HUES6 (cell line): ENCODE measurements around the gene ATP11A.

Experiments
- H3K27ac ChIP-seq: 2 replicates; pipeline ENCODE4 v1.7.0; 2013; ENCODE audit warnings: low read depth, mild to moderate bottlenecking, low read length, inconsistent platforms
- H3K27me3 ChIP-seq: 2 replicates; pipeline ENCODE4 v1.6.1; 2013; ENCODE audit warnings: low read length; ENCODE audit not compliant: control insufficient read depth, insufficient read depth
- H3K36me3 ChIP-seq: 2 replicates; pipeline ENCODE4 v1.6.1; 2013; ENCODE audit warnings: low read length; ENCODE audit not compliant: control insufficient read depth, insufficient read depth
- H3K4me1 ChIP-seq: 2 replicates; pipeline ENCODE4 v1.6.1; 2013; ENCODE audit warnings: low read length; ENCODE audit not compliant: control insufficient read depth, insufficient read depth
- H3K4me3 ChIP-seq: 2 replicates; pipeline ENCODE4 v1.5.1; 2013; ENCODE audit warnings: low read depth, low read length
- H3K9ac ChIP-seq: one replicate; pipeline ENCODE4 v1.6.1; 2013; ENCODE audit warnings: mild to moderate bottlenecking, low read length
- H3K9me3 ChIP-seq: 2 replicates; pipeline ENCODE4 v1.6.1; 2013; ENCODE audit warnings: low read depth, low read length; ENCODE audit not compliant: control insufficient read depth, insufficient read depth

Gene ATP11A

DNA sequence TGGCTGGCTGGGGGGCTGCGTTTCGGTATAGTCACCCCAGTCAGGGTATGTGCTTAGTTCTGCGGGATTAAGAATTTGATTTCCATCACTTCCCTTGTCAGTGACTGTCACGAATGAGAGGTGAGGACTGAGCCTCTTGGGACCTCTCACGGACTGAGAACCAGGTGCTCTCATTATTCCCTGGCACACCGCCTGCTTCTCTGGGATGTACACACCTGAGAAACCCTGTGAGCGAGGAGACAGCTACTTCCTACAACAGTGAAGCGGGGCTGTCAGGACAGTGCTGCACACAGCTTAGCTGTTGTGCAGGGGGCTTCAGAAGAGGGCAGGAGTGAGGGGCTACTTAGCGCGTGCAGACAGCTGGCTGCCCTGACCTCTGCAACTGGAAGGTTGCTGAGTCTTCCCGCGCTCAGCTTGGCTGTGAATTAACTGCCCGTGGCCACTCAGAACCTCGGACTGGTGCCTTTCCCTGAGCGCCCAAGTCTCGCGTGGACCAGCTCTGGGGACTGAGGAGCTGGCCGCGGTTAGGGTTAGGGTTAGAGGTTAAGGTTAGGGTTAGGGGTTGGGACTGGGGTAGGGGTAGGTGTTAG lies 213.9 kb downstream of the ATP11A start:
- H3K27me3 ChIP-seq, result peaks cover 9% of the 10 kb centered on the region; the same call in 1 of the 2 replicates
- H3K27ac ChIP-seq, result no peak overlapping the region
- H3K4me3 ChIP-seq, result no peak overlapping the region
- H3K9me3 ChIP-seq, result peaks cover 25% of the 10 kb centered on the region
- peaks cover 39% of the 10 kb centered on the region for H3K4me1 ChIP-seq
- H3K36me3 ChIP-seq, result peaks cover 30% of the 10 kb centered on the region
- H3K9ac ChIP-seq, result no peak overlapping the region

GRCh38 chr13:112904436-112904960 lies 214.7 kb downstream of the ATP11A start:
- H3K27me3 ChIP-seq, result peaks cover 9% of the 10 kb centered on the region; the same call in 1 of the 2 replicates
- H3K4me1 ChIP-seq, result peaks cover 39% of the 10 kb centered on the region
- peaks cover 30% of the 10 kb centered on the region for H3K36me3 ChIP-seq
- peaks cover 25% of the 10 kb centered on the region for H3K9me3 ChIP-seq
- H3K4me3 ChIP-seq, result no peak overlapping the region
- no peak overlapping the region for H3K9ac ChIP-seq
- H3K27ac ChIP-seq, result no peak overlapping the region

GRCh38 chr13:112905086-112905485 lies 215.2 kb downstream of the ATP11A start:
- Histone ChIP-seq H3K4me3 (no peak overlapping the region), H3K36me3 (peaks cover 30% of the 10 kb centered on the region), H3K9ac (no peak overlapping the region), H3K4me1 (peaks cover 39% of the 10 kb centered on the region), H3K9me3 (peaks cover 25% of the 10 kb centered on the region), H3K27ac (no peak overlapping the region), H3K27me3 (peaks cover 9% of the 10 kb centered on the region; the same call in 1 of the 2 replicates)

- Histone ChIP-seq H3K9me3 (peaks cover 25% of the 10 kb centered on the region), H3K27me3 (peaks cover 9% of the 10 kb centered on the region; the same call in 1 of the 2 replicates), H3K36me3 (peaks cover 30% of the 10 kb centered on the region), H3K27ac (0 out of 2 replicates have a peak overlapping the region, but pooled peaks have one; percentile 15), H3K4me3 (no peak overlapping the region), H3K4me1 (peaks cover 40% of the 10 kb centered on the region), H3K9ac (peak overlapping the region; percentile 2)
Measured at GRCh38 chr13:112905619-112905989, 215.8 kb downstream of the ATP11A start.

GRCh38 chr13:112905990-112906641 lies 216.3 kb downstream of the ATP11A start:
- Histone ChIP-seq H3K4me1 (peaks cover 40% of the 10 kb centered on the region), H3K9ac (peak overlapping the region; percentile 2), H3K4me3 (no peak overlapping the region), H3K27ac (0 out of 2 replicates have a peak overlapping the region, but pooled peaks have one; percentile 15), H3K27me3 (peaks cover 9% of the 10 kb centered on the region; the same call in 1 of the 2 replicates), H3K36me3 (peaks cover 30% of the 10 kb centered on the region), H3K9me3 (peaks cover 25% of the 10 kb centered on the region)

GRCh38 chr13:112907286-112907685 lies 217.4 kb downstream of the ATP11A start:
- H3K4me1 ChIP-seq, result peaks cover 31% of the 10 kb centered on the region
- peaks cover 29% of the 10 kb centered on the region for H3K36me3 ChIP-seq
- peaks cover 9% of the 10 kb centered on the region; the same call in 1 of the 2 replicates for H3K27me3 ChIP-seq
- peaks cover 25% of the 10 kb centered on the region for H3K9me3 ChIP-seq
- H3K9ac ChIP-seq, result no peak overlapping the region
- H3K27ac ChIP-seq, result no peak overlapping the region
- H3K4me3 ChIP-seq, result no peak overlapping the region

GRCh38 chr13:112907871-112908331 lies 218.1 kb downstream of the ATP11A start:
- Histone ChIP-seq H3K4me1 (peaks cover 25% of the 10 kb centered on the region), H3K27me3 (peaks cover 9% of the 10 kb centered on the region; the same call in 1 of the 2 replicates), H3K27ac (no peak overlapping the region)

GRCh38 chr13:112908342-112908741 lies 218.5 kb downstream of the ATP11A start:
- Histone ChIP-seq H3K27ac (no peak overlapping the region), H3K9me3 (peaks cover 21% of the 10 kb centered on the region), H3K36me3 (peaks cover 21% of the 10 kb centered on the region), H3K4me3 (no peak overlapping the region), H3K9ac (no peak overlapping the region), H3K27me3 (peaks cover 9% of the 10 kb centered on the region; the same call in 1 of the 2 replicates), H3K4me1 (peaks cover 24% of the 10 kb centered on the region)

More at GRCh38 chr13:112907871-112908331, 218.1 kb downstream of the ATP11A start:
- H3K4me3 ChIP-seq, result no peak overlapping the region
- no peak overlapping the region for H3K9ac ChIP-seq
- peaks cover 23% of the 10 kb centered on the region for H3K36me3 ChIP-seq
- peaks cover 23% of the 10 kb centered on the region for H3K9me3 ChIP-seq

- peaks cover 9% of the 10 kb centered on the region; the same call in 1 of the 2 replicates for H3K27me3 ChIP-seq
- peaks cover 6% of the 10 kb centered on the region for H3K9me3 ChIP-seq
Measured at GRCh38 chr13:112910016-112910415, 220.2 kb downstream of the ATP11A start.

DNA sequence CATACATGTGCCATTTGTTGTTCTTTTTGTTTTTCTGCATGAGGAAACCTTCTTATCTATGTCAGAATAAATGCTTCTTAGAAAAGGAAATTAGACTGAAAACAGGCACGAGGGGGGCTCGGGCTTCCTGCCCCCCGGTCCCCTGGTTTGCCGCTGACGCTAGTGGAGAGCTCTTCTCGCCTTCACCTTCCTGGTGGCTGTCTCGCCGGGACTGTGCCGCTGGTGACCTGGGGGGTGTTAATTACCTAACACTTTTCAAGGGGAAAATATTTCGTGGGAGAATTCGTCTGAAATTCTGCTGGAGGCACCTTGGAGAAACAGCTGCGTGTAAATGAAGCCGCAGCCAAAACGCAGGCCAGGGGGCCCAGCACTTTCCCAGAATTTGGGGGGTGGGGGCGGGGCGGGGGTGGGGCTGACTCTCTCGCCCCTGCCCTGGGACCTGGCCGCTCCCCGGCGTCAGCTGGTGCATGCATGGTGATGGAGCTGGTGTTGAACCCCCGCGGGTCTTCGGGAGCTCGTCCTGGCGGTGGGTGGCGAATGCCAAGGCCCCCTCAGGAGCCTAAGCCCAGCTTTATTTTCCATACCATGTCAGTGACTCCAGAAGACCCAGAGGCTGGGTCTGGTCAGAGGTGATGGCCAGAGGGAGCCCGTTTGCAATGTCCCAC lies 220.9 kb downstream of the ATP11A start:
- Histone ChIP-seq H3K27me3 (peaks cover 9% of the 10 kb centered on the region; the same call in 1 of the 2 replicates), H3K36me3 (no peaks in the 10 kb centered on the region), H3K27ac (no peak overlapping the region), H3K4me1 (peaks cover 21% of the 10 kb centered on the region), H3K4me3 (no peak overlapping the region), H3K9me3 (no peaks in the 10 kb centered on the region), H3K9ac (no peak overlapping the region)

More at GRCh38 chr13:112910016-112910415, 220.2 kb downstream of the ATP11A start:
- H3K27ac ChIP-seq, result no peak overlapping the region
- H3K4me1 ChIP-seq, result peaks cover 24% of the 10 kb centered on the region
- H3K4me3 ChIP-seq, result no peak overlapping the region
- H3K9ac ChIP-seq, result no peak overlapping the region
- H3K36me3 ChIP-seq, result peaks cover 5% of the 10 kb centered on the region
